ENCODE data around the gene RGMB.

The RGMB gene

DNA sequence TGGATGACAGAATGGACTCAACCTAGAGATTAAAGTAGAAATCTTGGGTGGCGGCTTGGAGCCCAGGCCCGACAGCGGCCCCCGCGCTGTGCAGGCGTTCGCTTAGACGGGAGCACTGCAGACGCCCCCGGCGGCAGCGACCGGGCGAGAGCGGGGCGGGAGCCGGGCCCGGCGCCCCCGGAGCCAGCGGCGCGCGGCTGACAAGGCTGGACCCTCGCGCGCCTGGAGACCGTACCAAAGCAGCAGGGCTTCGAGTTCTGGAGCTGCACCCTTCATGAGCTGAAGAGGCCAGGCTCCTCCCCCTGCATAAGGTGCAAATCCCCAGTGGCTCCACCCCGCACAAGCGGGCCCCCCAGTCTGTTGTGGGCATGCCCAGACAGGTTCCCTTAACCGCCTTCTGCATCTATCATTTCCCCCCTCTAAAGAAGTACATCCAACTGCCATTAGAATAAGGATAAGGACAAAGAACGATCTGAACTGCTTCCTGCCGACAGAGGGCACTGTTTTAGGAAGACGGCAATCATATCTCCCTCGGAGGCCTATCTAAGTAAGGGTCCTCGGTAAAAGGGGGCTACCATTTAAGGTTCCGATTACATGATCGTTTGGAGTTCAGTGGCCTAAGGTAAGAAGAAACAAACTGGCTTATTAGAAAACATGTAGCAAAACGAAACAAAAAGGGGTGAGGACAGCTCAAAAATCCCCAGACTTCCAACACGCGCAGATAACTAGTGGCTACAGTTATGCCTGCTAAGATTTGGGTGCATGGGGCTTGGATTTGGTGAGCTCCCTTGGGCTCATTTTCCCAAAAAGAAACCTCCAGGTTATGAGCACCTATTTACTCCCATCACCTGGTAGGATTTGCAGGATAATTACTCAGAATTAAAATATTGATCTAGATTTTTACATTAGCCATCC, 66.3 kb downstream of the RGMB start:
- H3K4me3 ChIP-seq (ENCODE audit: low read depth in 1 of 2, low read length in 1 of 2) = no peak overlapping the region
- no peak overlapping the region for H3K27ac ChIP-seq
- TF ChIP-seq, protein P1, sequence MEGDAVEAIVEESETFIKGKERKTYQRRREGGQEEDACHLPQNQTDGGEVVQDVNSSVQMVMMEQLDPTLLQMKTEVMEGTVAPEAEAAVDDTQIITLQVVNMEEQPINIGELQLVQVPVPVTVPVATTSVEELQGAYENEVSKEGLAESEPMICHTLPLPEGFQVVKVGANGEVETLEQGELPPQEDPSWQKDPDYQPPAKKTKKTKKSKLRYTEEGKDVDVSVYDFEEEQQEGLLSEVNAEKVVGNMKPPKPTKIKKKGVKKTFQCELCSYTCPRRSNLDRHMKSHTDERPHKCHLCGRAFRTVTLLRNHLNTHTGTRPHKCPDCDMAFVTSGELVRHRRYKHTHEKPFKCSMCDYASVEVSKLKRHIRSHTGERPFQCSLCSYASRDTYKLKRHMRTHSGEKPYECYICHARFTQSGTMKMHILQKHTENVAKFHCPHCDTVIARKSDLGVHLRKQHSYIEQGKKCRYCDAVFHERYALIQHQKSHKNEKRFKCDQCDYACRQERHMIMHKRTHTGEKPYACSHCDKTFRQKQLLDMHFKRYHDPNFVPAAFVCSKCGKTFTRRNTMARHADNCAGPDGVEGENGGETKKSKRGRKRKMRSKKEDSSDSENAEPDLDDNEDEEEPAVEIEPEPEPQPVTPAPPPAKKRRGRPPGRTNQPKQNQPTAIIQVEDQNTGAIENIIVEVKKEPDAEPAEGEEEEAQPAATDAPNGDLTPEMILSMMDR (IDR thresholded peaks at IDR 0.05) = no peak
- H3K27me3 ChIP-seq = peaks cover 6% of the 10 kb centered on the region
- no peaks in the 10 kb centered on the region for H3K4me1 ChIP-seq (ENCODE audit: control insufficient read depth in 1 of 2, insufficient read depth in 1 of 2, low read depth in 1 of 2, low read length in 1 of 2)
- no peaks in the 10 kb centered on the region for H3K36me3 ChIP-seq
- no peaks in the 10 kb centered on the region for H3K9me3 ChIP-seq

DNA sequence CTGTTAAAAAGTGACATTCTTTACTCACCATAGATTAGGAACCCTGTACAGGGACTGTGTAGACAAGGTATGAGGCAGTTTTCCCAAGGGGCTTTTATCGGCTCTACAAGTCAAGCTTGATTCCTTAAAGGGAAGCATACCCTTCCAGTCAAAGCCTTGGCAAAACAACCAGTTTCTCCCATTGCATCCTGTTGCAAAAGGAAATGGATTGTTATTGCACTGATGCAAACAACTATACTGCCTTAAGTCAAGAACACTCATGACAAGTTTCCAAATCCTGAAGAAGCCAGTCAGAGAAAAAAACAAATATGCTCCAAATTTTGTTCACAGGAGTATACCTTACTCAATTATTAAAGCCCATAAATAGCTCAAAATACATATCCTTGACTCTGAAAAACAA, 67.5 kb downstream of the RGMB start:
- TF ChIP-seq, protein P1 (IDR thresholded peaks at IDR 0.05) = no peak
- Histone ChIP-seq H3K9me3 (no peaks in the 10 kb centered on the region), H3K4me1 (ENCODE audit: control insufficient read depth in 1 of 2, insufficient read depth in 1 of 2, low read depth in 1 of 2, low read length in 1 of 2) (no peaks in the 10 kb centered on the region), H3K4me3 (ENCODE audit: low read depth in 1 of 2, low read length in 1 of 2) (no peak overlapping the region), H3K27me3 (peaks cover 6% of the 10 kb centered on the region), H3K36me3 (no peaks in the 10 kb centered on the region), H3K27ac (no peak overlapping the region)

DNA sequence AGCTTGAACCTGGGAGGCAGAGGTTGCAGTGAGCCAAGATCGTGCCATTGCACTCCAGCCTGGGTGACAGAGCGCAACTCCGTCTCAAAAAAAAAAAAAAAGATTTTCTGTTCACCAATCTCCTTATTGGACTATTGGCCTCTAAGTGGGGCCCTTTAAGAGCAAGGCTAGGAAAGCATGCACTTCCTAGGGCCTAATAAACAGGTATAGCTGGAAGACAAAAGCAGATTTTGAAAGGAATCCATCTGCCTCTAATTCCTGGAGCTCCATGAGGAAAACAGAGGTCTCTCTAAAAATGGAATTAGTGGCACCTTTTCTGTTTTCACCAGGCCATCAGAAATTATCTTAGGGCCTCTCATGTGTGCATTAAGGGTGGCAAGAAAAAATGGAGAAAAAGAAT, 70.0 kb downstream of the RGMB start:
- Histone ChIP-seq H3K4me3 (ENCODE audit: low read depth in 1 of 2, low read length in 1 of 2) (no peak overlapping the region), H3K4me1 (ENCODE audit: control insufficient read depth in 1 of 2, insufficient read depth in 1 of 2, low read depth in 1 of 2, low read length in 1 of 2) (no peaks in the 10 kb centered on the region), H3K36me3 (no peaks in the 10 kb centered on the region), H3K27ac (no peak overlapping the region), H3K9me3 (no peaks in the 10 kb centered on the region), H3K27me3 (peaks cover 6% of the 10 kb centered on the region)
- TF ChIP-seq, protein P1 (IDR thresholded peaks at IDR 0.05) = no peak

DNA sequence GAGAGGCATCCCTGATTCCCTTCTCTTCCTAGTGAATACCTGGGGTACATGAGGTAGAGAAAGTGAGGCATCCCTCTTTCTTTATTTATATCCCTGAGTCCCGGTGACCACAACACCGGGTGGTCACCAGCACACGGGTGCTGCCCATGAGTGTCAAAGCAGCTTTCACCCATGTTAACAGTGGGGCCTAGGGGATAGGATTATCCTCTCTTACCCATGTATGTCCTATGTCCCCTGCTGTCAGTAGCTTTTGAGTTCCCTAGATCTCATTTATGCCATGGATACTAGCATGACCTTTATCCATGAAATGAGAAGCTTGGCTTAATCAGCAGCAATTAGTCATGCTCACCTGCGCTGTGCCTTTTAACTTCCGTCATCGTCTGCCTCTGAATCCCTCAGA, 71.4 kb downstream of the RGMB start:
- no peaks in the 10 kb centered on the region for H3K36me3 ChIP-seq
- no peak overlapping the region for H3K27ac ChIP-seq
- no peak overlapping the region for H3K4me3 ChIP-seq (ENCODE audit: low read depth in 1 of 2, low read length in 1 of 2)
- H3K9me3 ChIP-seq = no peaks in the 10 kb centered on the region
- no peaks in the 10 kb centered on the region for H3K4me1 ChIP-seq (ENCODE audit: control insufficient read depth in 1 of 2, insufficient read depth in 1 of 2, low read depth in 1 of 2, low read length in 1 of 2)
- TF ChIP-seq, protein P1 (IDR thresholded peaks at IDR 0.05) = no peak
- no peaks in the 10 kb centered on the region for H3K27me3 ChIP-seq

DNA sequence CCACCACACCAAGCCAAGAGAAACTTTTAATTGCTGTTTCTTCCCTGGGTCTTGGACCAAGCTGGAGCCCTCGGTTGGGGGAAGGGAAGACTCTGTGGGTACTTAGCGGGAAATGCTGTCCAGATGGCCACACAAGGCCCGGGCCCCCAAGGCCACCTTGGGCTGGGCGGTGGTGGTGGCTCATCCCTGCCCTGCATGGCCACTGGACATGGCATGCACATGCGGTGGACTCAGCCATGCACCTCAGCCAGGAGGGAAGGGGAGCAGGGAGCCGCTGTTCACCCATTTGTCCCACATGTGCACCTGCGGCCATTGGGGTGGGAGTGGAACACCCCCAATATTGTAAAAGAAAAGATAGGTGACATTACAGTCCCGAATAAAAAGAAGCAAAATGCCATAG, 72.4 kb downstream of the RGMB start:
- no peak overlapping the region for H3K27ac ChIP-seq
- no peaks in the 10 kb centered on the region for H3K27me3 ChIP-seq
- no peaks in the 10 kb centered on the region for H3K36me3 ChIP-seq
- no peak overlapping the region for H3K4me3 ChIP-seq (ENCODE audit: low read depth in 1 of 2, low read length in 1 of 2)
- no peaks in the 10 kb centered on the region for H3K4me1 ChIP-seq (ENCODE audit: control insufficient read depth in 1 of 2, insufficient read depth in 1 of 2, low read depth in 1 of 2, low read length in 1 of 2)
- H3K9me3 ChIP-seq = no peaks in the 10 kb centered on the region
- TF ChIP-seq, protein P1 (IDR thresholded peaks at IDR 0.05) = no peak
